ENCODE data around the gene STAT3. TPM values are rescaled to one million over a fixed set of nuclear protein-coding genes. Genes with fewer than 3 reads are reported as not detected.
"Not testable (repeated sequence)": the region's sequence is repeated elsewhere in the genome, so short reads cannot be mapped to it uniquely, and the experiment has no call there.

The STAT3 gene
- total RNA-seq, 1 experiment from 2014 or later = 21.0 TPM

DNA sequence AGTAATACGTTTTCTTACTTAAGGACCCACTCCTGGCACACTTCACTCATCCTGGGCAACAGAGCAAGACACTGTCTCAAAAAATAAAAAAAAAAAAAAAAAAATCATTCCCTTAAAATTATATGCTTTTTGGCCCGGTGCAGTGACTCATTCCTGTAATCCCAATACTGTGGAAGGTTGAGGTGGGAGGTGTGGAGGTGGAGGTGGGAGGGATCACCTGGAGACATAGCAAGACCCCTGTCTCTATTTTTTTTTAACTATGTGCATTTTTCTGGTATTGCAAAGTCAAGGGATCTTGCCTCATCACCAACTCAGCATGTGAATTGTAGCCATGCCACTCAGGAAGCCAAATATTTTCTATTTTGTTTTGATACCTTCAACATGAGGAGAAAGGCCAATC, 121.8 kb downstream of the STAT3 start:
- no peak for DNase-seq (ENCODE audit: low read depth)
- in situ Hi-C loops (cut with HindIII; ENCODE audit: low pct_unique_long_range_greater_than_20kb, low sequenced_read_pairs) = loop anchor here (10.0 kb wide), 1 partner anchor 48 kb away; no protein-coding TSS in a partner anchor

DNA sequence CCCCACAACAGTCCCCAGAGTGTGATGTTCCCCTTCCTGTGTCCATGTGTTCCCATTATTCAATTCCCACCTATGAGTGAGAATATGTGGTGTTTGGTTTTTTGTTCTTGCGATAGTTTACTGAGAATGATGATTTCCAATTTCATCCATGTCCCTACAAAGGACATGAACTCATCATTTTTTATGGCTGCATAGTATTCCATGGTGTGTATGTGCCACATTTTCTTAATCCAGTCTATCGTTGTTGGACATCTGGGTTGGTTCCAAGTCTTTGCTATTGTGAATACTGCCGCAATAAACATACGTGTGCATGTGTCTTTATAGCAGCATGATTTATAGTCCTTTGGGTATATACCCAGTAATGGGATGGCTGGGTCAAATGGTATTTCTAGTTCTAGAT, 123.9 kb downstream of the STAT3 start:
- not testable (repeated sequence) for DNase-seq (ENCODE audit: low read depth)
- in situ Hi-C loops (cut with HindIII; ENCODE audit: low pct_unique_long_range_greater_than_20kb, low sequenced_read_pairs) = loop anchor here (10.0 kb wide), 1 partner anchor 50 kb away; no protein-coding TSS in a partner anchor

Other genes with a start within 250 kb of the STAT3 start
- 122 and 165 TPM in 2 replicates for gene RAB5C, start 233.5 kb downstream of the STAT3 start, total RNA-seq (2014; rRNA removed; shearing (Covaris generic); ENCODE audit: low replicate concordance)
- not detected in 2 replicates for gene KCNH4, start 207.3 kb downstream of the STAT3 start, total RNA-seq (2014; rRNA removed; shearing (Covaris generic); ENCODE audit: low replicate concordance)
- not detected in 2 replicates for gene HCRT, start 203.0 kb downstream of the STAT3 start, total RNA-seq (2014; rRNA removed; shearing (Covaris generic); ENCODE audit: low replicate concordance)
- gene GHDC, start 193.9 kb downstream of the STAT3 start, total RNA-seq (2014; rRNA removed; shearing (Covaris generic); ENCODE audit: low replicate concordance) = 18.4 and 22.8 TPM in 2 replicates
- 13.7 and 14.4 TPM in 2 replicates for gene STAT5B, start 112.1 kb downstream of the STAT3 start, total RNA-seq (2014; rRNA removed; shearing (Covaris generic); ENCODE audit: low replicate concordance)
- gene STAT5A, start 99.9 kb downstream of the STAT3 start, total RNA-seq (2014; rRNA removed; shearing (Covaris generic); ENCODE audit: low replicate concordance) = not detected in 2 replicates
- 287 and 330 TPM in 2 replicates for gene CAVIN1, start 34.8 kb upstream of the STAT3 start, total RNA-seq (2014; rRNA removed; shearing (Covaris generic); ENCODE audit: low replicate concordance)
- 42.0 and 49.6 TPM in 2 replicates for gene ATP6V0A1, start 70.4 kb upstream of the STAT3 start, total RNA-seq (2014; rRNA removed; shearing (Covaris generic); ENCODE audit: low replicate concordance)
- gene NAGLU, start 147.8 kb upstream of the STAT3 start, total RNA-seq (2014; rRNA removed; shearing (Covaris generic); ENCODE audit: low replicate concordance) = 53.9 and 64.5 TPM in 2 replicates
- gene HSD17B1, start 164.5 kb upstream of the STAT3 start, total RNA-seq (2014; rRNA removed; shearing (Covaris generic); ENCODE audit: low replicate concordance) = not detected in 2 replicates
- 24.0 and 29.5 TPM in 2 replicates for gene COASY, start 173.7 kb upstream of the STAT3 start, total RNA-seq (2014; rRNA removed; shearing (Covaris generic); ENCODE audit: low replicate concordance)
- 13.0 and 21.9 TPM in 2 replicates for gene MLX, start 178.7 kb upstream of the STAT3 start, total RNA-seq (2014; rRNA removed; shearing (Covaris generic); ENCODE audit: low replicate concordance)
- 3.4 and 8.6 TPM in 2 replicates for gene PSMC3IP, start 189.3 kb upstream of the STAT3 start, total RNA-seq (2014; rRNA removed; shearing (Covaris generic); ENCODE audit: low replicate concordance)
- 50.5 and 90.2 TPM in 2 replicates for gene RETREG3, start 220.9 kb upstream of the STAT3 start, total RNA-seq (2014; rRNA removed; shearing (Covaris generic); ENCODE audit: low replicate concordance)
- 74.8 and 76.6 TPM in 2 replicates for gene TUBG1, start 221.2 kb upstream of the STAT3 start, total RNA-seq (2014; rRNA removed; shearing (Covaris generic); ENCODE audit: low replicate concordance)

Measured in Caki2 (cell line).